ENCODE measurements around the gene SCLT1. TPM values are rescaled to one million over a fixed set of nuclear protein-coding genes. Genes with fewer than 3 reads are reported as not detected.

The SCLT1 gene
- polyA plus RNA-seq, 1 donor from 2014 or later, result 12.8 TPM

DNA sequence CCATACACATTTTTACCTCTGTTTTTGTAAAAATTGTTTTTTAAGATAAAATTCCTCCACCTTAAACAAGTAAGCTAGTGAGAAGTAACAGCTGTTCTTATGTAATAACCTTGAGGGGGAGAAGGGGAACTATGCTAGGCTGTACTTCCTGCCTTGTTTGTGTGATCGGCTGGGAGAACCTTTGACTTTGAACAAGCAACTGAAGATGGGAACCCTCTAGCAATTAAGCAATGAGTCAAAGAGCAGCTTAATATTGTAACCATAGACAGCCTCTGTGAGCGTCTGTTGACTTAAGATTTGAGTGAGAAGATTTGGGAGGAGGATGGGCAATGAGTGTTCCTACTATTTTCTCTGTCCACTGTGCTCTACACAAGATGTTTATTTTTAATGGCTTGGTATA lies 135.1 kb downstream of the SCLT1 start:
- Histone ChIP-seq H3K4me2 (ENCODE audit: low read length) (no peak overlapping the region), H4K20me1 (ENCODE audit: insufficient read depth) (no peaks in the 10 kb centered on the region), H3K79me2 (replicated peaks; ENCODE audit: insufficient read depth, low read length) (no peaks in the 10 kb centered on the region), H3K4me3 (ENCODE audit: low read length) (no peak overlapping the region), H3F3A (ENCODE audit: insufficient read depth, low read length, poor library complexity, severe bottlenecking) (no peaks in the 10 kb centered on the region), H3K27ac (ENCODE audit: low read length) (no peak overlapping the region), H3K9ac (ENCODE audit: low read length) (no peak overlapping the region), H2AFZ (ENCODE audit: low read depth, low read length) (no peak overlapping the region), H3K9me3 (ENCODE audit: low read length) (no peaks in the 10 kb centered on the region), H3K27me3 (ENCODE audit: insufficient read depth, low read depth, low read length) (no peaks in the 10 kb centered on the region), H3K36me3 (ENCODE audit: insufficient read depth, low read length) (no peaks in the 10 kb centered on the region), H3K9me2 (ENCODE audit: insufficient read depth, low read length) (no peaks in the 10 kb centered on the region)
- TF ChIP-seq RAD21 (conservative IDR thresholded peaks at IDR 0.05) (no peak), POLR2AphosphoS5 (IDR thresholded peaks at IDR 0.05) (no peak), SMC3 (conservative IDR thresholded peaks at IDR 0.05; ENCODE audit: poor library complexity) (no peak), EZH2 (IDR thresholded peaks at IDR 0.05; ENCODE audit: borderline replicate concordance, insufficient read depth, low read length, poor library complexity, severe bottlenecking) (no peak), MXI1 (conservative IDR thresholded peaks at IDR 0.05; ENCODE audit: poor library complexity, severe bottlenecking) (no peak)

DNA sequence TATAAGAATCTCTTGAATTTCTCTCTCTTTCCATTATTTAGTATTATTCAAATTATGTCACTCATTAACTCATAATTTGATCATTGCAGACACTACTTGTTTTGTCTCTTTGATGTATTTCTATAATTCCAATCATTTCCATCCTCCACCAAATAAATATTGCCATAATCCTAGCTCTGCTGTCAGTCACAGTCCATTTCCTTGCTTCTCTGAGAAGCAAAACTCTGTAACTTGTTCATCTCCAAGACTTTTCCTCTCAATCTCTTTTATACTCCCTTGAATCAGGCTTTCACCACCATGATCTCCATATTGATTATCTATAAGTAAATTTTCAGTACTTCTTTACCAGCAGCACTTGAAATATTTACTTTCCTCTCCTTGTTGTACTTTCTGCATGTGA lies 135.9 kb downstream of the SCLT1 start:
- no peak overlapping the region for H3K9ac ChIP-seq (ENCODE audit: low read length)
- no peaks in the 10 kb centered on the region for H3K27me3 ChIP-seq (ENCODE audit: insufficient read depth, low read depth, low read length)
- no peaks in the 10 kb centered on the region for H3K36me3 ChIP-seq (ENCODE audit: insufficient read depth, low read length)
- no peaks in the 10 kb centered on the region for H3K9me3 ChIP-seq (ENCODE audit: low read length)
- no peaks in the 10 kb centered on the region for H3F3A ChIP-seq (ENCODE audit: insufficient read depth, low read length, poor library complexity, severe bottlenecking)
- TF ChIP-seq TAF1 (IDR thresholded peaks at IDR 0.05; ENCODE audit: low read depth) (no peak), POLR2AphosphoS5 (IDR thresholded peaks at IDR 0.05) (no peak), EZH2 (IDR thresholded peaks at IDR 0.05; ENCODE audit: borderline replicate concordance, insufficient read depth, low read length, poor library complexity, severe bottlenecking) (no peak), MXI1 (conservative IDR thresholded peaks at IDR 0.05; ENCODE audit: poor library complexity, severe bottlenecking) (no peak), RAD21 (conservative IDR thresholded peaks at IDR 0.05) (no peak), SMC3 (conservative IDR thresholded peaks at IDR 0.05; ENCODE audit: poor library complexity) (no peak), EP300 (conservative IDR thresholded peaks at IDR 0.05; ENCODE audit: poor library complexity, severe bottlenecking) (no peak)
- TF ChIP-seq, protein P1, sequence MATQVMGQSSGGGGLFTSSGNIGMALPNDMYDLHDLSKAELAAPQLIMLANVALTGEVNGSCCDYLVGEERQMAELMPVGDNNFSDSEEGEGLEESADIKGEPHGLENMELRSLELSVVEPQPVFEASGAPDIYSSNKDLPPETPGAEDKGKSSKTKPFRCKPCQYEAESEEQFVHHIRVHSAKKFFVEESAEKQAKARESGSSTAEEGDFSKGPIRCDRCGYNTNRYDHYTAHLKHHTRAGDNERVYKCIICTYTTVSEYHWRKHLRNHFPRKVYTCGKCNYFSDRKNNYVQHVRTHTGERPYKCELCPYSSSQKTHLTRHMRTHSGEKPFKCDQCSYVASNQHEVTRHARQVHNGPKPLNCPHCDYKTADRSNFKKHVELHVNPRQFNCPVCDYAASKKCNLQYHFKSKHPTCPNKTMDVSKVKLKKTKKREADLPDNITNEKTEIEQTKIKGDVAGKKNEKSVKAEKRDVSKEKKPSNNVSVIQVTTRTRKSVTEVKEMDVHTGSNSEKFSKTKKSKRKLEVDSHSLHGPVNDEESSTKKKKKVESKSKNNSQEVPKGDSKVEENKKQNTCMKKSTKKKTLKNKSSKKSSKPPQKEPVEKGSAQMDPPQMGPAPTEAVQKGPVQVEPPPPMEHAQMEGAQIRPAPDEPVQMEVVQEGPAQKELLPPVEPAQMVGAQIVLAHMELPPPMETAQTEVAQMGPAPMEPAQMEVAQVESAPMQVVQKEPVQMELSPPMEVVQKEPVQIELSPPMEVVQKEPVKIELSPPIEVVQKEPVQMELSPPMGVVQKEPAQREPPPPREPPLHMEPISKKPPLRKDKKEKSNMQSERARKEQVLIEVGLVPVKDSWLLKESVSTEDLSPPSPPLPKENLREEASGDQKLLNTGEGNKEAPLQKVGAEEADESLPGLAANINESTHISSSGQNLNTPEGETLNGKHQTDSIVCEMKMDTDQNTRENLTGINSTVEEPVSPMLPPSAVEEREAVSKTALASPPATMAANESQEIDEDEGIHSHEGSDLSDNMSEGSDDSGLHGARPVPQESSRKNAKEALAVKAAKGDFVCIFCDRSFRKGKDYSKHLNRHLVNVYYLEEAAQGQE (IDR thresholded peaks at IDR 0.05; ENCODE audit: borderline replicate concordance), result no peak
- TF ChIP-seq, protein P2, sequence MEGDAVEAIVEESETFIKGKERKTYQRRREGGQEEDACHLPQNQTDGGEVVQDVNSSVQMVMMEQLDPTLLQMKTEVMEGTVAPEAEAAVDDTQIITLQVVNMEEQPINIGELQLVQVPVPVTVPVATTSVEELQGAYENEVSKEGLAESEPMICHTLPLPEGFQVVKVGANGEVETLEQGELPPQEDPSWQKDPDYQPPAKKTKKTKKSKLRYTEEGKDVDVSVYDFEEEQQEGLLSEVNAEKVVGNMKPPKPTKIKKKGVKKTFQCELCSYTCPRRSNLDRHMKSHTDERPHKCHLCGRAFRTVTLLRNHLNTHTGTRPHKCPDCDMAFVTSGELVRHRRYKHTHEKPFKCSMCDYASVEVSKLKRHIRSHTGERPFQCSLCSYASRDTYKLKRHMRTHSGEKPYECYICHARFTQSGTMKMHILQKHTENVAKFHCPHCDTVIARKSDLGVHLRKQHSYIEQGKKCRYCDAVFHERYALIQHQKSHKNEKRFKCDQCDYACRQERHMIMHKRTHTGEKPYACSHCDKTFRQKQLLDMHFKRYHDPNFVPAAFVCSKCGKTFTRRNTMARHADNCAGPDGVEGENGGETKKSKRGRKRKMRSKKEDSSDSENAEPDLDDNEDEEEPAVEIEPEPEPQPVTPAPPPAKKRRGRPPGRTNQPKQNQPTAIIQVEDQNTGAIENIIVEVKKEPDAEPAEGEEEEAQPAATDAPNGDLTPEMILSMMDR (IDR thresholded peaks at IDR 0.05; ENCODE audit: poor library complexity, severe bottlenecking), result no peak
- H3K4me3 ChIP-seq (ENCODE audit: low read length), result no peak overlapping the region
- no peak overlapping the region for H3K4me2 ChIP-seq (ENCODE audit: low read length)
- H2AFZ ChIP-seq (ENCODE audit: low read depth, low read length), result no peak overlapping the region
- H4K20me1 ChIP-seq (ENCODE audit: insufficient read depth), result no peaks in the 10 kb centered on the region
- no peaks in the 10 kb centered on the region for H3K79me2 ChIP-seq (replicated peaks; ENCODE audit: insufficient read depth, low read length)
- no peaks in the 10 kb centered on the region for H3K9me2 ChIP-seq (ENCODE audit: insufficient read depth, low read length)
- H3K27ac ChIP-seq (ENCODE audit: low read length), result no peak overlapping the region

Measured in neural cell (in vitro differentiated cells).